Activated T-cell treated with anti-CD3 and anti-CD28 coated beads for 4 hours (primary cell): ENCODE data around the gene ITFG2.
"Not testable (repeated sequence)": the region's sequence is repeated elsewhere in the genome, so short reads cannot be mapped to it uniquely, and the experiment has no call there.

Experiments
- DNase-seq: peaks from one replicate; pipeline ENCODE4 v3.0.0-alpha.2; 2020

ITFG2 gene

GRCh38 chr12:2864198-2864597, 51.7 kb downstream of the ITFG2 start:
- no peak for DNase-seq

- not testable (repeated sequence) for DNase-seq
These were observed 56.6 kb downstream of the ITFG2 start for GRCh38 chr12:2868986-2869632.
